COLO829 (cell line): ENCODE data around the gene CYP46A1.

Experiments used
- DNase-seq: peaks from one replicate; pipeline ENCODE4 v3.0.0; 2012; ENCODE audit warnings: low spot score

Gene CYP46A1

DNA sequence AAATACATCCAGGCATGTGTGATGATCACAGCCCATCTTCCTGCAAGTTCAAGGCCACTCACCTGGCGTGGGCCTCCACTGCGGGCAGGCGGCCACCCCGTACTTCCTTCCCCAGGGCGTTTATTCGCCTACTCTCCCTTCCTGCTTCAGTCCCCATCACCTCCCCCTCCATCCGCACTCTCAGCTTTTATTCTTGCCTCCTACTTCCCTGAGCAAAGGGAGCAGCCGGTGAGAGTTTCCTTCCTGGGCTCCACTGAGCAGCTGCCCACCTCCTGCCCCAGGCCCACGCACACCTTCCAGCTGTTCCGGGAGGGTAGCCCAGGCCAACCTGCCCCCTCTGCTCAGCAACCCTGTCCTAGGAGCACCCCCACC, 4.1 kb downstream of the CYP46A1 start:
- no peak for DNase-seq

DNA sequence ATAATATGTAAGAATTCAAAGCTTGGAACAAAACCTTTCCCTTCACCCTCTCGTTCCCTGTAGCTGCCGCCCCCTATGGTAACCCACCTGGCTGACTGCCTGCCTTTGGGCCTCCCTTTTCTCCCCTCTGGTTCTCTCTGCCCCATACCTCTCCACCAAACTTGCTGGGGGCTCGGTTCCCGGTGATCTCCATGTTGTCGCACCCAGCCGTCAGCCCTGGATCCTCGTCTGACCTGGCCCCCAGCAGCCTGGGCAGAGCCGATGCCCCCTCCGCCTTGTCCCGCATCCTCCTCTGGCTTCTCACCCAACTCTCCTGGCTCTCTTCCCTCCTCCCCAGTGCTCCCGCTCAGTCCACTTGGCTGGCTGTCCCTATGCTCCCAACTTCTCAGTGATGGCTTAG, 4.5 kb downstream of the CYP46A1 start:
- no peak for DNase-seq

DNA sequence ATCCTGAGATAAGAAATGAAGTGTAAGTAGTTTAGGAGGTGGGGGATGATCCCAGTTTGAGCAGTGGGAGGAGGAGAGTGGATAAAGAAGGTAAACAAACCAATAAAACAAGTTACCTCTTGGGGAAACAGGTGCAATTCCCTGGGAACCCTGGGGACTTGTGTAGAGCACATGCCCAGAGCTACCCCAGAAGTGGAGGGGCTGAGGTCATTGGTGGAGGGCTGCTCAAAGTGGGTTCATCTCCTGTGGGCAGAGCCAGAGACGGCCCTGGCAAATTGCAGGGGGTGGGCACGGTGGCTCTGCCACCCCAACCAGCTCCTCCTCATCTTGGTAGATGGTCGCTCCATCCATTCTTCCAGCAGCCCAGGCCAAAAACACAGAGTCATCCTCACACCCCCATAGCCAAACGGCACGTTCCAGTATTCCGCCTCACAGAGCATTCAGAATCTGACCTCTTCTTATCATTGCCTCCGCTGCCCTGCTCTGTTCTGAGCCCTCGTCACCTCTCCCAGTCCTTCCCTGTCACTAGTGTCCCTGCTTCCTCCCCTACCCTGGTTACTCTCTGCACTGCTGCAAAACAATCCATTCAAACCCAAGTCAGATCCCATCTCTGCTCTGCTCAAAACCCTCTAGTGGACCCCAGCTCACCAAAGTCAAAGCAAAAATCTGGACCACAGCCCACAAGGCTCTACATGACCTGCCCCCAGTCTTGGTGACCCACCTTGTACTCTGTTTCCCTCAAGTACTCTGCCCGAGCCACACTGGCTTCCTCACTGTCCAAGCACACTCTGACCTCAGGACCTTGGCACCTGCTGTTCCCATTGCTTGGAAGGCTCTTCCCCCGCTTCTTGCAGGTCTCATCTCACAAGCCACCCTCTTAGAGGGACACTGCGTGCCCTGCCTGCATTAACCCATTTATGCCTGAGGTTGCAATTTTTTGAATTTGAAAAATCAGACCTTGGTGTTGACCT, 5.5 kb downstream of the CYP46A1 start:
- DNase-seq: no peak

DNA sequence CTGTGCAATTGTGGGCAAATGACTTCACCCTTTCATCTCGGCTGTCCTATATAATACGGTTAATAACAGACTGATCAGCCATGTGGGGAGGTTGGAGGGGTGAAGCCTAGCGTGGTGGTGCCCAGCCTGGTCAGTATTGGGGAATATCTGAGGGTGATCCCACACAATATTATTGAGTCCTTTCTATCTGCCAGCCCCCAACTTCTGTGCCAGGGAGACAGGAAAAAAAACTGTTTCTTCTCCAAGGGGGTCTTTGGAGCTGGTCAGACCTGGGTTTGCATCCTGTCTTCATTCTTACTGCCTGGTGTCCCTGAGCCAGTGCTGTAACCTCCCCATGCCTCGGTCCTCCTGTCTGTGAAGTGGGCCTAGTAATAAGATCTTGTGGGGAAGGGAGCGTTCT, 6.5 kb downstream of the CYP46A1 start:
- DNase-seq: no peak

DNA sequence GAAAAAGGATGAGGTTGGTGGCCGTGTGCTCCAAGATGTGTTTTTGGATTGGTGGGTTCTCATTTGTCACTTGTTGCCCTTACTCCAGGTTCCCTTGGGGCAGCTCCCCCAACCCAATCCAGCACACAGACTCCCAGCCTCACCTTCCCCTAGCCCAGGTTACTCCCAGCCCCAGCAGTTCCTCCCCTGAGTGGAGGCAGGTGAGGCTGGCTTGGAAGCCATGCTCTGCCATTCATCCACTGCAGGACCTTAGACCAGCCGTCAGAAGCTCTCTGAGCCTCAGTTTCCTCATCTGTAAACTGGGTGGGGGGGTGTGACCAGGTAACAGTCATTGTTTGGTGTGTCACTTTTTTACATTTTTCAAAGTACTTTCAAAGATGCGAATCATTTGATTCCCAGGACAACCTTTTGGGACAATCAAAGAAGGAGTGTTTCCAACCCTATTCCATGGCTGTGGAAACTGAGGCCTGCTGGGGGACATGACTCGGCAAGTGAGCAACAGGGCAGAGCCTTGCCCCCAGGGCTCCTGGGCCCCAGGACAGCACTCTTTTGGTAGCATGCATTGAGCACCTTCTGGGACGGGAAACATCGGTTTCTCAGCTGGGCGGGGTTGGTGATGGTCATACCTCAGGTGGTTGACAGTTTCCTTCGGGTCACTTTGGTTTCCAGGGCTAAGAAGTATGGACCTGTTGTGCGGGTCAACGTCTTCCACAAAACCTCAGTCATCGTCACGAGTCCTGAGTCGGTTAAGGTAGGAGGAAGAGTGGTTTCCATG, 7.2 kb downstream of the CYP46A1 start:
- DNase-seq: no peak

DNA sequence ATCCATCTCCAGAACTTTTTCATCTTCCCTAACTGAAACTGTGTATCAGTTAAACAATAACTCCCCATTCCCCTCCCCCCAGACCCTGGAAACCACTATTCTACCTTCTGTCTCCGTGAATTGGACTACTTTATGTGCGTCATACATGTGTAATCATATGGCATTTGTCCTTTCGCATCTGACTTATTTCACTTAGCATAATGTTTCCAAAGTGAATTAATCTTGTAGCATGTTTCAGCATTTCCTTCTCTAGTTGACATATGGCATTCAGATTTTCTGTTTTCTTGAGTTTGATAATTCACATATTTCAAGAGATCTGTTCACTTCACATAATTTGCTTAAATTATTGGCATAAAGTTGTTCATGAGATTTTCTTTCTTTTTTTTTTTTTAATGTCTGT, 9.8 kb downstream of the CYP46A1 start:
- no peak for DNase-seq

DNA sequence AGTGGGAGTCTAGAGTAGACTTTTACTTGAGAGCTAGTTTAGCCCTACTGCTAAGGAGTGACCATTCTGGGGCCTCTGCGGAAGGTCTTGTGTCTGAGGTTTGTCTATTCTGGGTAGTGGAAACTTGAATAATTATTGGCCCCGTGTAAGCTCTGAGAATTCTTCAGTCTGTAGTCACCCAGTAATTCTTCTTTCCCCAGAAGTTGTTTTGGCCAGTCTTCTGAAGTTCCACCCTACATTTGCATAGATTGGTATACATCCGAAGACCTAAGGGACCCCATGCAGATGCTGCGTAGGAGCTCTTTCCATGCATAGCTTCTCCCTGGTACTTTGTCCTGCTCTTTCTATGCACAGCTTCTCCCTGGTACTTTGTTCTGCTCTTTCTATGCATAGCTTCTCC, 12.8 kb downstream of the CYP46A1 start:
- no peak for DNase-seq

DNA sequence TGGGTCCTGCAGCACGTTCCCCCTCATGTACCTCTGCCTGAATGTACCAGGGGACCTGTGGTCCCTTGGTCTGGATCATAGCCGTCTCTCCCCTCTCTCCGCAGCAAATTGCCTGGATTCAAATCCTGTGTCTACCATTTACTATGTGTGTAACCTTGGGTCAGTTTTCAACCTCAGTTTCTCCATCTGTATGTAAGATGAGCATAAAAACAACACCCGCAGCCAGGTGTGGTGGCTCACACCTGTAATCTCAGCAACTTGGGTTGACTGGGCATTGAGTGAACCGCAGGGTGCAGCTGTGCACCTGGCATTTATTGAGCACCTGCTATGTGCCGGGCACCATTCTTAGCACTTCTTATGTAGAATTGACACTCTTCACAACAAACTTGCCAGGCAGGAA, 14.1 kb downstream of the CYP46A1 start:
- DNase-seq: no peak

DNA sequence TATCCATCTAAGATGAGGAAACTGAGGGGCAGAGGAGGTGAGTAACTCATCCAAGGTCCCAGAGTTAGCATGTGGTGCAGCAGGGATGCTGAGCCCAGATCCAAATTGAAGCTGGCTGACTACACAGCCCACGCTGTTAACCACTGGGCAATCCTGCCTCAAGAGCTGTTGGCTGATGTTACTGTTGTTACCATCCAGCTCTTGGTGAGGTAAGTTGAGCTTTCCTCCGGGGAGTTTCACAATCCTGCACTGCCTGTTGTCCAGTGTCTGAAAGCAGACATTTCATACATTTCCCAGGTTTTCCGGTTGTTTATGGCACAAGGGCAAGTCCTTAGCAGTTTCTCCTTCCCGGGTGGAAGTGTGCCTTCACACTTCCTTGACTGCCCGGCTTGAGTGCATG, 14.5 kb downstream of the CYP46A1 start:
- DNase-seq: no peak

DNA sequence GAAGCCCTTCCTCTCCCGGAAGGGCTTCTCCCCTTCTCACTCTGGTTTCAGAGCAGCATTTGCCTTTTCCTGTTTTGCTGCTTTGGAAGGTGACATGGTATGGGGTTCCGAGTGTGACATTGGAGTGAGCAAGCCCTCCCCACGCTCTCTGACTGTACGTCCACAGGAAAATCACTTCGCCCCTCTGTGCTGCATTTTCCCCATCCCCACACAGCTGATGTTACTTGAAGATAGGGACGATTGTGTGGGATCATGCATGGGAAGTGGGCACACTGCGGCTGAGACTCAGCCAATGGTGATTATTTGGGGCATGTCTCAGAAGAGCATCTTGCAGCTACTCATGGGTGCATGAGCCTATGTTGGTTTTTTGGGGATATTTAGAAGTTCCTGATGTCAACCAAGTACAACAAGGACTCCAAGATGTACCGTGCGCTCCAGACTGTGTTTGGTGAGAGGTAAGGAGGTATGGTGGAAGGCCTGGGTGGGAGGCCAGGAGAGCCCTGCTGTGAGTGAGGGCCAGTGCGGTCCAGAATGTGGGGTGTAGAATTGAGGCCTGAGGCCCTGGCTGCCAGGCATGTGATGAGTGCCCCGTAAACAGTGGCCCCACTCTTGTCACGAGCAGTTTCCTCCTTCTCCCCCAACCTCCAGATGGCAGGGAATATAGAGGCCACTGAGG, 15.1 kb downstream of the CYP46A1 start:
- no peak for DNase-seq

DNA sequence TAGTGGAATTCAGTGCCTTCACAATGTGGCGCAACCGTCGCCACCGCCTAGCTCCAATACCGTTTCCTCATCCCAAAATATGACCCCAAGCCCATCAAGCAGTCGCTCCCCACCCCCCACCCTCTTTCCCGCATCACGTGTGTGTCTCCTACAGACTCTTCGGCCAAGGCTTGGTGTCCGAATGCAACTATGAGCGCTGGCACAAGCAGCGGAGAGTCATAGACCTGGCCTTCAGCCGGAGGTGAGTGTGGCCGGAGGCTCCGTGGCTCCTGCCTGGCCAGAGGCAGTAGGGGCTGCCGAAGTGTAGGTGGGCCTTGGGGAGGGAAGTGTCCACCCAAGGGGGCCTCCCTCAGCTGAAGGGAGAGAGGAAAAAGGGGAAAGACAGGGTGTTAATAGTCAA, 15.8 kb downstream of the CYP46A1 start:
- no peak for DNase-seq

DNA sequence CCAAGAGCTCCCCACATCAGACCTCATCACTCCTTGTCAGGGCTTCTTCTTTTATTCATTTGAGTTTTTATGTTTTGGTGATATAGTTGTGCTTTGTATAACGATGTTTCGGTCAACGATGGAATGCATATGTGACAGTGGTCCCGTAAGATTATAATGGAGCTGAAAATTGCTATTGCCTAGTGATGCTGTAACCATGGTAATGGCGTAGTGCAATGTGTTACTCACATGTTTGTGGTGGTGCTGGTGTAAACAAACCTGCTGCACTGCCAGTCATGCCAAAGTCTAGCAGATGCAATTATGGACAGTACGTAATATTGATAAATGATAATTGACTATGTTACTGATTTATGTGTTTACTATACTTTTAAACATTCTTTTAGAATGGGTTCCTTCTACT, 16.3 kb downstream of the CYP46A1 start:
- DNase-seq: no peak

DNA sequence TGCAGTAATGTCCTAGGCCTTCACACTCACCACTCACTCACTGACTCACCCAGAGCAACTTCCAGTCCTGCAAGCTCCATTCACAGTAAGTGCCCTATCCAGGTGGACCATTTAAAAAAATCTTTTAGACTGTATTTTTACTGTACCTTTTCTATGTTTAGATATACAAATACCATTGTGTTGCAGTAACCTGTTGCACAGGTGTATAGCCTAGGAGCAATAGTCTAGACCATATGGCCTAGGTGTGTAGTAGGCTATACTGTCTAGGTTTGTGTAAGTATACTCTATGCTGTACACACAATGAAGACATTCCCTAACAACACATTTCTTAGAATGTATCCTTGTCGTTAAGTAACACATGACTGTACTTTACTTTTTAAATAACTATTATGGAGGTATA, 17.2 kb downstream of the CYP46A1 start:
- no peak for DNase-seq

DNA sequence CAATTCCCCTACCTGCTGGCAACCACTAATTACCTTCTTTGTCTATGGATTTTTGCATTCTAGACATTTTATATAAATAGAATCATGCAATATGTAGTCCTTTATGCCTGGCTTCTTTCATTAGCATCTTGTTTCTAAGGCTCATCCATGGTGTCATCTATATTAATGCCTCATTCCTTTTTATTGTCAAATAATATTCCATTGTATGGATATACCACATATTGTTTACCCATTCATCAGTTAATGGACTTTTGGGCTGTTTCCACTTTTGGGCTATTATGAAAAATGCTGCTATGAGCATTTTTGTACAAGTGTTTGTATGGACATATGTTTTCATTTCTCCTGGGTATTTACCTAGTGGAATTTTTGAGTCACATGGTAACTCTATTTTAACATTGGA, 18.0 kb downstream of the CYP46A1 start:
- no peak for DNase-seq

DNA sequence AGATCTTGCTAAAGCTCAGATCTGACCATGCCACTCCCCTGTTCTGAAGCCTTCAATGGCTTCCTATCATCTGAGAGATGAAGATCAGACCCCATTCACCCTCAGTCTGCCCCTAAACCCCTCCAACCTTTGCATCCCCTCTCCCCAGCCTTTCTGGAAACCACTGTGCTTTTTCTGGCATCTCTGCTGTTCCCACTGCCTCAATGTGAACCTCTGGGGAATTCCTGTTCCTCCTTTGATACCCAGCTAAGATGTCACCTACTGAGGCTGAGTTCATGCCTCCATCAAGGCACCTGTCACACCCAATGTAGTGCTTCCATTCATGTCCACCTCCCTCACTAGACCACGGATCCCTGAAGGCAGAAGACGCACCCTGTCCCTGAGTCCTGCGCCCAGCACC, 19.3 kb downstream of the CYP46A1 start:
- DNase-seq: no peak

DNA sequence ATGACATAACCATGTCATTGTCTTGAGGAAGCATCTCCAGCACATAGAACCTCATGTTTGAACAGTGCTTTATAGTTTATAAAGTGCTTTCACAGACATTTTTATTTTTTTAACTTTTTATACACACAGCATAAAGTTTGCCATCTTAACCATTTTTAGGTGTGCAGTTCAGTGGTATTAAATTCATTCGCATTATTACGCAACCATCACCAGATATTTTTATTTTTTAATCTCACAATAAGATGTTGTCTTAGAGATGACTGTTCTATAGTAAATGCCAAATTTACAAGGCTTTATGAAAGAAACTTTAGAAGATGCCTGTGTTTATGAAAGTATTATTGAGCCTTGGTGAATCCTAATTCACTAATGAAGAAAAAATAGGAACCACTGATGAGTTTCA, 19.9 kb downstream of the CYP46A1 start:
- DNase-seq: no peak

DNA sequence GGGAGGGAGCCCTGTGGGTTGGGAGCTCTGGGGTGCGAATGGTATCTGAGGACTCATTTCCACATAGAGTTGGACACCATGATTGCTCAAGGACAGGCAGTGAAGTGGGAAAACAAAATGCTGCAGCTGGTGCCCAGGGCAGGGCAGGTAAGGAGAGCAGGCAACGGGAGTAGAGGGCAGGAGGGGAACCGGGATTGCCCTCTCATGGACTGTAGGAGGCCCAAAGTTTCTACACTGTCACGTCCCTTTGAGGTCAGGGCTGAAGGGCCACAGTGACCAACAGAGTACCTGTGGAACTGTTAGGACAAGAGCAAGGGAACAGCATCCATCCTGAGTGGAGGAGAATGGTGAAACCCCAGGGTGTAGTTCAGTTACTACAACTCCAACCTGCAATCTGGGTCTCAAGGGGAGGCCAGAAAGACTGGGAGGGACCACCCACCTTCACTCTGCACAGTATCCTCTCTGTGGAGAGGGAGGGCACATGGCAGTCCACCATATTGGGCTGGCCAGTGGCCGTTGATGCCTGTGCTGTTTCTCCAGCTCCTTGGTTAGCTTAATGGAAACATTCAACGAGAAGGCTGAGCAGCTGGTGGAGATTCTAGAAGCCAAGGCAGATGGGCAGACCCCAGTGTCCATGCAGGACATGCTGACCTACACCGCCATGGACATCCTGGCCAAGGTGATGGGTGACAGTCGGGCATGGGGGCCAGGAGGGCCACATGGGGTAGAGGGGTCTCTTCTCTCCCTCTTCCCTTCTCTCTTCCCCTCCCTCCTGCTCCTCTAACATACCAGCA, 22.2 kb downstream of the CYP46A1 start:
- DNase-seq: no peak

DNA sequence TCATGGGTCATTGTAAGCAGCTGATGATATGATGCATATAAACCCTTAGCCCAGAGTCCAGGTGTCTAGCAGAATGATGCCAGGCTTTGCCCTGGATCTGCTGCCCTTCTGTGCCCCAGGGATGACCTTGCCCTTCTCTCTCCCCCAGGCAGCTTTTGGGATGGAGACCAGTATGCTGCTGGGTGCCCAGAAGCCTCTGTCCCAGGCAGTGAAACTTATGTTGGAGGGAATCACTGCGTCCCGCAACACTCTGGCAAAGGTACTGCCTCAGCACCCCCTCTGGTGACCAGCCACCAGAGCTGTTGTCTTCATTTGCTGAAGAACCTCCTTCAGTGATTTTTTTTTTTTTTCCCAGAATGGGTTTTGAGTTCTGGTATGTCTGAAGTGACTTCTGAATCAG, 23.3 kb downstream of the CYP46A1 start:
- DNase-seq: no peak

DNA sequence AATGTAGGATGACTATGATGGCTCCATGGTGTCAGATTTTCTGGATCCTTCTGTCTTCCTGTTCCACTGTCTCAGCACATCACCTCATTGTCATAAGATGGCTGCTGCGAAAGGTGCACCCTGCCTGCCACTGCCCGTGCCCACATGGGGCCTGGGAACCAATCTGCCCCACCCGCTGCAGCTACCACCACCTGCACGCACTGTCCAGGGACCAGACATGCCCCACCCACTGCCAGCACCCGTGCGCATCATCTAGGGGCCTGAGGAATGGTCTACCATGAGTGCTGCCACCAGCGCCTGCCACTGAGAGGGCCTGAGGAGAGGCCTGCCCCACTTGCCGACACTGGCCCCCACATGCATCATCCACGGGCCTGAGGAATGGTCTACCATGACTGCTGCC, 23.8 kb downstream of the CYP46A1 start:
- no peak for DNase-seq

DNA sequence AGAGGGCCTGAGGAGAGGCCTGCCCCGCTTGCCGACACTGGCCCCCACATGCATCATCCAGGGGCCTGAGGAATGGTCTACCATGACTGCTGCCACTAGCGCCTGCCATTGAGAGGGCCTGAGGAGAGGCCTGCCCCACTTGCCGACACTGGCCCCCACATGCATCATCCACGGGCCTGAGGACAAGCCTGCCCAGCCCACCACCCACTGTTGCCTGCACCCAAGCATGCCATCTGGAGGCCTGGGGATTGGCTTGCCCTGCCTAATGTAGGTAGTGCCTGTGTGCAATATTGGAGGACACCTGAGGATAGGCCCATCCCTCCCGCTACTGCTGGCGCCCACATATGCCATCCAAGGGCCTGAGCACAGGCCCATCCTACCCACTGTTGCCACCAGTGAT, 24.4 kb downstream of the CYP46A1 start:
- no peak for DNase-seq

DNA sequence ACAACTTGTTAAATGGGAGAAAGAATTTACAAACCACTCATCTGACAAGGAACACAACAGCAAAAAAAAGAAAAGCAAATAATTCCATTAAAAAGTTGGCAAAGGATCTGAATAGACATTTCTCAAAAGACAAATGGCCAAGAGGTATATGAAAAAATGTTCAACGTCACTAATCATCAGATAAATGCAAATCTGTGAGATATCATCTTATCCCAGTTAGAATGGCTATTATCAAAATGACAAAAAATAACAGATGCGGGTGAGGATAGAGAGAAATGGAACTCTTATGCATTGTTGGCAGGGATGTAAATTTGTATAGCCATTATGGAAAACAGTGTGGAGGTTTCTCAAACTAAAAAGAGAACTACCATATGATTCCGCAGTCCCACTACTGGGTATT, 29.9 kb downstream of the CYP46A1 start:
- DNase-seq: no peak
